HG02981 (cell line): ENCODE results near the gene FAM200B.

ENCODE experiments used
- ATAC-seq: cut with Tn5 transposase; IDR thresholded peaks from one replicate; pipeline ENCODE4 v1.9.1; 2021; ENCODE audit warnings: mild to moderate bottlenecking, moderate library complexity; ENCODE audit not compliant: unreplicated experiment

The FAM200B gene

DNA sequence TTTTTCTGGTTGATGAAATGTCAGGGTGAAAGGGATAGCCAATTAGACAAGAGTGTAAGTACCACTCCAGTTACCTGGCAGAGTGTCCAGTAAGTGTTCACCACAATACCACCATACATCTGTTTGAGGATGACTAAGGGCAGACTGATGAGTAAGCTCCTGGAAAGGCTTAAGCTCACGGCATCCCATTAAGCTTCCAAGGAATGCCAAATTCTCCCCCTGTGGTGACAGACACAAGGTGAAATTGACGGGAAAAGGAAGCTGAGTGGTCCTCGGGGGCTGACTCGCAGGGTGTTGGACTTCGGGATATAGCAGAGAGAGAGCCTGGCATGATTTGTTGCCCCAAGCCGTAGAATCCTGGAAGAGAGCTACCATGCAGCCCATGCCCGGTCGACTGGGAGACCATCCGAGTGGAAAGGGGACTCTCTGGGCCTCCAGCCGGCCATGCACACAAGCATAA is 13.6 kb downstream of the FAM200B start:
- ATAC-seq: no peak

DNA sequence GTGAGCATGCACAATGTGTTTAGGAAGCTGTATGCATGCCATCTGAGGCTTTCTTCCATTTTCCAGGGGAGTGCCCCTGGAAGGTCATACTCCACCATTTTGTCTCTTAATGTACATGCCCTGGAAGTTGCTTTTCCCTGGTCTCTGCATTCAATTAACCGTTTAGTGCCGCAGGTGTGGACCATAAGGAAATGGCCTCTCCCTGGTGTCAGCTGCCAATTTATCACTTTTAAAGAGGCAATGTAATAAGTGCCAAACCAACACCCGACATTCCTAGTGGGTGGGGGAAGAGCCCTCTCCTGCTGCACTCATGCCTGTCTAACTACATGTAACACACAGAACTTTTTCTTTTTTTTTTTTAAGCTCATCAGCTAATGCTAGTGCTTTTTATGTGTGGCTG is 14.1 kb downstream of the FAM200B start:
- no peak for ATAC-seq

DNA sequence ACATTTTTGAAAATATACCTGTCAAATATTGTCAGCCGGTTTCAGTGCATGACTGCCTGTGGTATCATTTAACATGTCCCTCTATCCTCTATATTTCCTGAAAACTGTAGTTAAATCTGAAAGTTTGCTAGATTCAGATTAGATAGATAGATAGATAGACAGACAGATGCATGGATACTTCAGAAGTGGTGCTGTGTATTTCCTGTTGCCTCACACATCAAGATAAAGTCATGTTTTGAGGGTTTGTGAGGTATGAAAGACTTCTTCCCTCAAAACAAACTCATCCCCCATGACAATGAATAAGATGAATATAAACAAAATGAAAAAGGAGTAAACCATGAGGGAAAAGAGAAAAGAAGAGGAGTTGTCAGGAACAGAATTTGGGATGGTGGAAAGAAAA is 15.2 kb downstream of the FAM200B start:
- ATAC-seq: no peak

DNA sequence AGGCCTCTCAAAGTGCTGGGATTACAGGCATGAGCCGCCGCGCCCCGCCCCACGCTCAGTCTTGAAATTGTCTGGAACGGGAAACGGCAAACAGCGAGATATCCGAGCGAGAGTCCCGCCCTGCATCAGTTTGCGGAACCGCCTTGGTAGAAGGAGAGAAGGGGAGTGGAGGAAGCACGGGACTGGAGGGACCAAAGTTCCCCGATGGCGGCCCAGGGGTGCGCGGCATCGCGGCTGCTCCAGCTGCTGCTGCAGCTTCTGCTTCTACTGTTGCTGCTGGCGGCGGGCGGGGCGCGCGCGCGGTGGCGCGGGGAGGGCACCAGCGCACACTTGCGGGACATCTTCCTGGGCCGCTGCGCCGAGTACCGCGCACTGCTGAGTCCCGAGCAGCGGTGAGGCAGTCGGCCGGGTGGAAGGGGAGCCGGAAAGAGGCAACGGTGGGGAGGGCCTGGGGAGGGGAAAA is 21.3 kb downstream of the FAM200B start, which contains the start of gene BST1:
BST1 (plus strand) TSS at position 125 of the 463 bp plus-strand sequence; CDS start at position 205, 80 bp downstream.
- peak; percentile 70 for ATAC-seq

DNA sequence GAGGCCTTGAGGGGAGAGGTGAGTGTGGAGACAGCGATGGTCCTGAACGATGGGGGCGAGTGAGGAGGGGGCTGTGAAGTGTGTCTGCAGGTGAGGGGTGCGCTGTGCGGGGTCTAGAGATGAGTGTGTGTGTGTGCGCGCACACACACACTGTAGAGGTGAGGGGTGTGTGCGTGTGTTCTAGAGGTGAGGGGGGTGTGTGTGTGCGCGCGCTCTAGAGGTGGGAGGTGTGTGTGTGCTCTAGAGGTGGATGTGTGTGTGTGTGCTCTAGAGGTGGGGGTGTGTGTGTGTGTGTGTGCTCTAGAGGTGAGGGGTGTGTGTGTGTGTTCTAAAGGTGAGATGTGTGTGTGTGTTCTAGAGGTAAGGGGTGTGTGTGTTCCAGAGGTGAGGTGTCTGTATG is 21.8 kb downstream of the FAM200B start:
- no peak for ATAC-seq

DNA sequence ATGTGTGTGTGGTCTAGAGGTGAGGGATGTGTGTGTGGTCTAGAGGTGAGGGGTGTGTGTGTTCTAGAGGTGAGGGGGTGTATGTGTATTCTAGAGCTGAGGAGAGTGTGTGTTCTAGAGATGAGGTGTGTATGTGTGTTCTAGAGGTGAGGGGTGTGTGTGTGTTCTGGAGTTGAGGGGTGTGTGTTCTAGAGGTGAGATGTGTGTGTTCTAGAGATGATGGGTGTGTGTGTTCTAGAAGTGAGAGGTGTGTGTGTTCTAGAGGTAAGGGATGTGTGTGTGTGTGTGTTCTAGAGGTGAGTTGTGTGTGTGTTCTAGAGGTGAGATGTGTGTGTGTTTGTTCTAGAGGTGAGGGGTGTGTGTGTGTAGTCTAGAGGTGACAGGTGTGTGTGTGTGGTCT is 22.5 kb downstream of the FAM200B start:
- no peak for ATAC-seq

DNA sequence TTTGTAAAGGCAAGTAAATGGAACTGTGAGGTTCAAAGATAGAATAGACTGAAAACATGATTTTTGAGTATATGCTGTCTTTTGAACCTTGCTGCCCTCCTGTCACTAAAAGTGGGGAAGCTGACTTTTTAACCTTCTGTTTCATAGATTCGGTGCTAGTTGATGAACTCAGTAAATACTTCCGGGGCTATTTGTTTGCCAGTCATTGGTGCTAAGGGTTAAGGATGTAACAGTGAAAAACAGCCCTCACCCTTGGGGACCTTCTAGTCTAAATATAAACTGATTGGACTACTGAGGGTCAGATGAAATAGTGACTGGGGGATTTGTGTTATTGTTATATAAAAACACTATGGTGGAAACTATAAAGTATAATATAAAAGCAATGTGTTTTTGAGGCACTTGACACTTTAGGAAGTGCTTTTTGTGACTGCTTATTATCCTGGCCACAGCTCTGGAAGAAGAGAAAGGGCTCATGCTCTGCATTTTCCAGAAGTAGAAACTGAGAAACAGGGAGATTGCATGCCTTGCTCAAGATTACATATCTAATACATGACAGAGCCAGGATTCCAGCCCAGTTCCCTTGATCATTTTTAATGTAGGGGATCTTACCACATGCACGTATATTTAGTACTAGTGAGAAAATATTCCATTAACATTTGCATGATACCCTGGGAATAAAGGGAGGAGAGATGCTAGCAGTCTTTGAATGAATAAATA is 25.2 kb downstream of the FAM200B start:
- no peak for ATAC-seq

DNA sequence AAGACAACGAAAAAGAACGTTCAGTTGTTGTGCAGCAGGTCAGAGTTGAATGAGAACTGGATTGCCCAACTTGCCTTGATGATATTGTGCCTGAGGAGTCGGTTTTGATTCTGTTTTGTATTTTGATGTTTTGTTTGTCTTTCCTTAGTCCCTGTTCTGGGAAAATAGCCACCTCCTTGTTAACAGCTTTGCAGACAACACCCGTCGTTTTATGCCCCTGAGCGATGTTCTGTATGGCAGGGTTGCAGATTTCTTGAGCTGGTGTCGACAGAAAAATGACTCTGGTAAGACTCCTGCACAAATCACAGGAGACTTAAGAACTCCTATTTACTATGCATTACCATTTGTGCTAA is 25.7 kb downstream of the FAM200B start:
- ATAC-seq: no peak

DNA sequence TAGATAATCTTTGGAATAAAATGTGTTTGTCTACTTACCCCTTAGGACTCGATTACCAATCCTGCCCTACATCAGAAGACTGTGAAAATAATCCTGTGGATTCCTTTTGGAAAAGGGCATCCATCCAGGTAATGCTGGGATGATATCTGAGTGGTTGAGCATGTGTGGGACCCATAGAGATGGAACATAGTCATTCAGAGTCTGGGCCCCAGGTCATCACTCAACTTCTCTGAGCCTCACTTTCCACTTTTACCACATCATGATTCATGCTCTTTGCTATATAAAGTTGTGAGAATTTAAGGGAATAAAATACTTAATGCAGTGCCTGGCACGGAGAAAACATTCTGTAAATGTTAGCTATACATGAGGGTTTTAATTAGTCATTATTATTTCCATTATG is 30.1 kb downstream of the FAM200B start:
- ATAC-seq: no peak

DNA sequence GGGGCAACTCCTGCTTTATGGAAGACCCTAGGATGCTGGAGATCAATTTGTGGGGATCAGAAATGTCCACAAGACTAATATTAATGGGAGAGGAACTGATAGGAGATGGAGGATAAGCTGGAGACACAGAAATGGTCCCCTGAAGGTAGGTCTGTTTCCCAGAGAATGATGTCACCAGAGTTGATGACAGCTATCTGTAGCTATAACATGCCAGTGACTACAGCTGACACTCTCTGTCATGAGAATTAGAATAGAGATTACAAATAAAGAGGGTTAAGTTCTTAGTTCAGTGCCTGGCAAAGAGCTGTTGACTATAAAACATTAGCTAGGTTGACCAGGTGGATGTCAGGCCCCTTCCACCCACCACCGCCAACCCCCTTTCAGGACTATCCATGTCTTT is 30.6 kb downstream of the FAM200B start:
- no peak for ATAC-seq

DNA sequence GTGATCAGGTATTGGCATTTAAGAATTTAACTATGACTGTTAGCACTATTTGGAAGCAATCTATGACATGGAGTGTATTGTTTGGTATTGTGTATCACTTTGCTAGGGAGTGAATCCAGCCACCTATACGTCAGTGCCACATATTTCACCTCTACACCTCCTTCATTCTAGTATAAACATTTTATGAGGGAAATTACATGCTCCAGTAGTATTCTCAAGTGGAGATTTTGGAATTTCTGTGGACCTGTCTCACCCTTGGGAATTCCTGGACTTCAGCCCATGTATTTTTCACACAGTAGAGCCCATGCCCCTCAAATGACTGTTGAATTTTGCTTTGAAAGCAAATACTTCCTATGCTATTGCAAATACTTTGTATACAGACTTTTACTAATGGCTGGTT is 32.5 kb downstream of the FAM200B start:
- no peak for ATAC-seq

DNA sequence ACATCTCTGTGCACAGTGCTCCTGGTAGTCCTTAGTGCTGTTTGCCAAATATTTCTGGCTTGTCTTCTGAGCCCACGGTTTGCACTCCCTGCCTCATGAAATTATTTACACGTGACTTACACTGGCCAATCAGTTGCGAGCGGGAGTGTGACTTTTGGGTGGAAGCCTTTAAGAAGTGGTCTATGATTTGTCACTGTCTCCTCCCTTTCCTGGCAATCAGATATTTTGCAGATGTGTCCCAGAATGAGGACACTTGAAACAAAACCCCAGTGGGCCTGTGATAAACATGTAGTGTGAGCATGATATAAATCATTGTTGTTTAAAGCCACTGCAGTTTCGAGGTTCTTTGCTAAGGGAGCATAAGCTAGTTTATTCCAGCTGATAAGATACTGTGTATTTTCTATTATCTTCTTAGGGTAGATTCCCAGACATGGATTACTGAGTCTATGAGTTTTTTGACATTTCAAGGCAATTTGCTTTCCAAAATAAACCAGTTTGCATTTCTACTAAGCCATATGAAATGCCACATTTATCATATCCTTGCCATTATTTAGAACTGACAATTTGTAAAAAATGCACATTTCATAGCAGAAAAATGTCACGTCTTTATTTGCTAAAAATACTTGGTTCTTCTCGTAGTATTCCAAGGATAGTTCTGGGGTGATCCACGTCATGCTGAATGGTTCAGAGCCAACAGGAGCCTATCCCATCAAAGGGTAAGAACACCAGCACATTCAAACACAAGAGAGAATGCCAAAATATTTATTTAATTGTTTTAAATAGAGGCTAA is 33.2 kb downstream of the FAM200B start:
- ATAC-seq: no peak

DNA sequence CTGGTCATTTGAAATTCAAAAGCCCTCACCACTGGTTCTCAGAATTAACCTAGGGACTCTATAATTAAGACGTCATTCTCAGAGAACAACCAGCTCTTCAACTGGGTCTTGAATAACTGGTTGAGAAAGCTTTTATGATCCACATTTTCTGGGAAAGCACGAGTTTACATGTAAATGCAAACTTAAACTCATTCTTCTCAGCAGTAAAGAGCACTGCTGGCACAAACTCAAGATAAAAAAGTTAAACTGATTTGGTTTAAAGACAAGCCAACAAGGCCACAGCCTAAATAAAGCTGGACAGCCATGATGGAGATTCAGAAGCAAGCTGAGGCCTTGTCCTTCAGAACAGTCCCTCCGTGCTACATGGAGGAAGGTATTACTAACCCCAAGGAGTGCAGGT is 34.5 kb downstream of the FAM200B start:
- no peak for ATAC-seq

DNA sequence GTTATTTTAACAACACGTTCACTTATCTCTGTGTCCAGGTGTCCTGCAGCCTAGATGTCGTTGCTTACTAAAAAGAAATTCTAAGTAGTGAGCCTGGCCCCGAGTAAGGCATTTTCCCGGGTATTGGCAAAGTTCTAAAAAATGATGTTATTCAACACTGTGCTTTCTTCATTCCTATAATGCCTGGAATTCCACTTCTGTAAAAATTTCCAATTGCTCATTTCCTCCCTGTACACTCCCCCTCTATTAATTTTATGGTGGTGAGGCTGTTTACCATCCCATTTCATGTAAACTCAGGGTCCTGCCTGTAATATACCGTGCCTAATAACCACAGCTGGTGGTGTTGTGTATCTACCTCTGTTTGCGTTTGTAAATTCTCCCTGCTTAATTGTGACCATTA is 35.5 kb downstream of the FAM200B start:
- ATAC-seq: no peak

DNA sequence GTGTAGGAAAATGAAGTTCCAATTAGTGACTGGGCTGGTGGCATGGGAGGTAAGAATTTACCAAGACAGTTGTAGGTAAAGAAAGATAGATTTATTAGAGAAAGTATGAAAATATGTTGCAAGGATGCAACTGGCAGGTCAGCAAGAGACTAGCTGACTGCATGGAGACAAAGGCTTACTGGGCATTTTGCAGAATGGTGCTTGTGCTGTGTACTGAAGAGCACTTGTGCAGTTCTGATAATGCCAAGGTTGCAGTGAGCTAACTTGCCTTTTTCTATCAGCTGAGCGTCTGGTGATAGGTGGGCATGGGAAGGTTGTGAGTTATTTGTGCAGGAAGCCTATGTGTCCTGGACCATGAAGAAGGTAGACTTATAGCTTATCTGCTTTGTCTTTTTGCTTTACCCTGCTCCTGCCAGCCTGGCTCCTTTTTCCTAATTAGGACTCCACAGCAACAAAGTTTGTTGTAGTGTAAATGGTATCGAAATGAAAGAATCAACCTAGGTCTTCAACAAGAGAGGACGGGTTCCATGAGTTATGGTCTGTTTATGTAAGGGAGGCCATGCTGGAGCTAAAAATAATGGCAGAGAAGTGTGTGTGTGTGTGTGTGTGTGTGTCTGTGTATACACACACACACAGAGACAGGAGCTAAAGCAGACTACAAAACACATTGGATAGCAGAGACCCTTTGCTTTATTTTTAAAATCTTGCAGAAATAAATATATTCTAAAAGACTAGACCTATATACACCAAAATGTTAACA is 36.2 kb downstream of the FAM200B start:
- no peak for ATAC-seq

DNA sequence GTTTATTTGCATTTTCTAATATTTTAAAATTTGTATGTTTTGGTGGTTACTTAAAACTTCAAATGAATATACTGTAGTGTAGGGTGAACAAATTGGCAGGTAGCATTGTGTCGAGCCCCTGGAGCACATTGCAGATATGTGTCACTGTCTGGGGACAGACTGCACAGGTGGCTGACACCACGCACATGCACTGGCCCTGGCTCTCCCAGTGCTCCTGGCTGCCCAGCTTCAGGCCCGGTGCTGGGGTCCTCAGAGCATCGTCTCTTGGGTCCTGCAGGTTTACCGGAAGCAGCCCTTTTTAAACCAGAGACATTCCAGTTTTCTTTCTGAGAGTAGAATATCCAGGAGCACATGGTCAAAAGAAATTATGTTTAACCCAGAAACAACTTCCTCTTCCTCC is 36.8 kb downstream of the FAM200B start:
- no peak for ATAC-seq

DNA sequence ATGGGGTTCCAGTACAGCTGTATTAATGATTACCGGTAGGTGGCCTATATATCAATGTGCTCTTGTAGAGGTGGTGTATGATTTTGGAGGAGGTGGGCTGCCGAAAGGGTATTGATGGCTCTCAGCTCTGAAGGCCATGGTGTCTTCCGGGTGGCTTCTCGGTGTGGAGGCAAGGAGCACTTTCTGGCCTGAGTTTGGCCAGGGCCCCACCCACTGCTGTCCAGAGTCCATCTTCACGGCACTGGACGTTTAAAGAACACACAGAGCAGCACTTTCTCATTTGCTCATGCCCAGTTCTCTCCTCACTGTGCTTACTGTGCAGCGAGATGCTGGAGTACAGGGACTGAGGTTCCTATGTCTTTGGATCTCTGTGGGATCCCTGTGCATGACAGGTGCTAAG is 37.3 kb downstream of the FAM200B start:
- no peak for ATAC-seq

DNA sequence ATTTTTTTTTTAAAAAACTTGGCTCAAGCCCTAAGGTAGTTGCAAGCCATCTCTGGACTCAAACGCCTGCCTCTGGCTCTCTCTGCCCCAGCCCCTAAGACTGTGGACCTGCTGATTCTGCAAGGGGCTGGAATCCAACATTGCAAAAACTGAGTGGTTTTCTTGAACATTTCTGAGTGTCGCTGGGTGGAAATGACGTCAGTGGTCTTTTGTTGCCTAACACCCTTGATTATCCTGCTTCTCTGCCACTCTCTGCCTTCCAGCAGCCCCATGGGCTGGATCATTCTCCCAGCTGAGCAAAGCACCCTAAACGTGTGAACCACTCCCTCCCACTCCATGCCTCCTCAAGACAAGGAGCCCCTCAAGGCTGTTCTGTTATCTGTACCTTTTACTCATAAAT is 37.9 kb downstream of the FAM200B start:
- no peak for ATAC-seq

DNA sequence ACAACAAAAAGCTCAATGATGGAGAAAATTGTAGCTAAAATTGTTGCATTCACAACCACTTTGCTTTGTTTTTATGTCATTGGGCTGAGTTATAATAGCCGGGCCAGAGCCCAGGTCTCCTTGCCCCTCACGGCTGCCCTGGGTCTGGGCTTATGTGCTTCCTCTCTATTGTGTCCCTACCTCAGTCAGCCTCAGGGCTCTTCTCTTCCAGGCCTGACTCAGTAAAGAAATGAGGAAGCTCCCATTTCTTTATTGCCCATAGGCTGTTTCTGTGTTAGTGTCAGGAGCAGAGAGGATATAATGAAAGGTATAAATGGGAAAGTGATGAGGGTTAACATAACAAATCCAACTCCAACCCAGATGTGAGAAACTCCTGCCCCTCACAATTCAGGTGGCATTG is 39.2 kb downstream of the FAM200B start:
- no peak for ATAC-seq

DNA sequence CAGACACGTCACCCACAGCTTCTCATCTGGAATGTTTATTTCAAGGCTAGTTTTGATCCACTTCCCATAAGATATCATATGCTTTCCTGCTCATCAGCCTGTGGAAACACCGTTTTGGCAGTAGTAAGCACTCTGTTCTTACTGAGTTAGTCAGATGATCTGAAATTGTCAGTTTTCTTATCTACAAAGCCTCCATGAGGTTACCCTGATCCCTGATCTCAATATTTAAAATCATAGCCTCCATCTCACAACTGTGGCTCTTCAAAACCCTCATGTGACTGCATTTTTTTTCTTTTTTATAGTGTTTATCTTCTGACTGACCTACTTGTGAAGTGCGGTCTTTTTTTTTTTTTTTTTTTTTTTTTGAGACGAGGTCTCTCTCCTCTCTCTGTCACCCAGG is 44.0 kb downstream of the FAM200B start:
- ATAC-seq: no peak

DNA sequence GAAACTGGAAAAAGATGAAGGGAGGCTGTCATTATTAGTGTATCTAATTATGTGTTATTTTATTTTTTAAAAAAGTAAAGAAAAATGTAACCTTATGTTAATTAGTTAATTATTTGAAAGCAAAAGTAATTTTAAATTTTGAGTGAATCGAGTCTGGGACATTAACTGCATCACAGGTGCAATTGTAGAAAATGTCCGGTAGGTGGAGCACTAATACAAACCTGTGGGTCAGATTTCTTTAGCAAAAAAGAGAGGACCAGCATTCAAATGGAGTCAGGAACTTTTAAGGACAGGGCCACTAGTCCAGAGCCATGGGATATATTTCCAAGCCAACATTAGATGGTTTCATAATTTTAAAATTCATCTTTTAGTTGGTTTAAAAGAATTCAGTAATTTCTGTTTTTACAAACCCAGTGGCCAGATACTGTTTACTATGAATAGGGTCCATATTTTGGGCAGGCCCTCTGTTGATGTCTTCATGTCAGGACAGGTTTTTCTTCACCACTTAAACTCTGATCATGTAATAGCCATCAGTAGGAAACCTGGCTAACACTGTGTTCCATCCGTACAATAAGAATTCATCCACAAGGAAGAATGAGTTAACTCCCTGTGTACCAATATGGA is 48.4 kb downstream of the FAM200B start:
- peak; percentile 65 for ATAC-seq
